ENCODE data around the gene JARID2.

DNA sequence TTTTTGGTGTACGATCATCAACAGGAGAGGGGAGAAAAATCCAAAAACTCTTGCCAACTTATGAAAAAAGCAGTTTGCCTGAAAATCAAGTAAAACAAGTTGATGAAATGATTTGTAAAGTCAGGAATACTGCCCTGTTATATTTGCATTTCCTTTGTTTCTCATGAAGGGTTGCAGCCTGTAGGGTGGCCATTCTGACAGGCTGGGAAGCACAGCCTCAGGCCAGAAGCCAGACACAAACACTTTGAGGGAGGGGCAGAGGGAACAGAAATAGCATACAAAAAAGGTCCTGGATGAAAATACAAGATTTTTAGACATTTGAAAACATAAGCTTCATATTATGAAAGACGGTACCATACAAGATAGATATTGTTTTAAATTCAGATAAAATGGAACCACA lies 307.2 kb downstream of the JARID2 start:
- TF ChIP-seq, protein P1, sequence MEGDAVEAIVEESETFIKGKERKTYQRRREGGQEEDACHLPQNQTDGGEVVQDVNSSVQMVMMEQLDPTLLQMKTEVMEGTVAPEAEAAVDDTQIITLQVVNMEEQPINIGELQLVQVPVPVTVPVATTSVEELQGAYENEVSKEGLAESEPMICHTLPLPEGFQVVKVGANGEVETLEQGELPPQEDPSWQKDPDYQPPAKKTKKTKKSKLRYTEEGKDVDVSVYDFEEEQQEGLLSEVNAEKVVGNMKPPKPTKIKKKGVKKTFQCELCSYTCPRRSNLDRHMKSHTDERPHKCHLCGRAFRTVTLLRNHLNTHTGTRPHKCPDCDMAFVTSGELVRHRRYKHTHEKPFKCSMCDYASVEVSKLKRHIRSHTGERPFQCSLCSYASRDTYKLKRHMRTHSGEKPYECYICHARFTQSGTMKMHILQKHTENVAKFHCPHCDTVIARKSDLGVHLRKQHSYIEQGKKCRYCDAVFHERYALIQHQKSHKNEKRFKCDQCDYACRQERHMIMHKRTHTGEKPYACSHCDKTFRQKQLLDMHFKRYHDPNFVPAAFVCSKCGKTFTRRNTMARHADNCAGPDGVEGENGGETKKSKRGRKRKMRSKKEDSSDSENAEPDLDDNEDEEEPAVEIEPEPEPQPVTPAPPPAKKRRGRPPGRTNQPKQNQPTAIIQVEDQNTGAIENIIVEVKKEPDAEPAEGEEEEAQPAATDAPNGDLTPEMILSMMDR (IDR thresholded peaks at IDR 0.05 in 4 of 5, conservative IDR thresholded peaks at IDR 0.05 in 1 of 5): no peak
- TF ChIP-seq POLR2A (IDR thresholded peaks at IDR 0.05): no peak

Measured in gastrocnemius medialis (tissue), 4 donors.